ENCODE data around the gene ARHGEF10L.

GRCh38 chr1:17607644-17608581 is 68.4 kb downstream of the ARHGEF10L start:
- TF ChIP-seq CTCF (IDR thresholded peaks at IDR 0.05) (no peak), POLR2AphosphoS5 (IDR thresholded peaks at IDR 0.05; ENCODE audit: insufficient read depth in 1 of 2, low read depth in 1 of 2) (no peak), POLR2A (IDR thresholded peaks at IDR 0.05) (no peak)

Data from vagina (tissue), 2 donors.